ENCODE measurements around the gene EFNB2. TPM values are rescaled to one million over a fixed set of nuclear protein-coding genes. Genes with fewer than 3 reads are reported as not detected.

Gene EFNB2
- total RNA-seq, 1 donor from 2014 or later = 17.8 TPM

GRCh38 chr13:106473154-106473553 lies 62.3 kb downstream of the EFNB2 start:
- no peak for DNase-seq (ENCODE audit: low spot score)
- intact Hi-C loops (cut with DNase I) = no loop called here

DNA sequence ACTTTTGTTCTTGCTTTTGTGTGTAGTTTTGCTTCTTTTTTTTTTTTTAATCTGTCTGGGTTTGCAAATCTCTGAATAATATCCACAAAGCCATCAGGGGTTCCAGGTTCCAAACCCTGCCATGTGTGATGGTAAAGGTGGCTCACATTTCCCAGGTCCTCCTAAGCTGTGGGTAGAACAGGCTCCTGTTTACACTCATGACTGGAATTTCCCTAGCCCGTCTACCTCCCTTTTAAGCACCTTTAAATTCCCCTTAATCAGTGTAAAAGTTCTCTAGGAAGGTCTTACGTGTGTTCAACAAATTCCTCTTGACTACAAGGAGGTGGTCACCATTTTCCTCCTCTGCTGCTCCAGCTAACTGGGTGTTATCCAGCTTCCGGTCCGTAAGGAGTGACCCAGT lies 62.8 kb downstream of the EFNB2 start:
- no peak for DNase-seq (ENCODE audit: low spot score)
- intact Hi-C loops (cut with DNase I) = no loop called here

GRCh38 chr13:106471957-106472543 lies 63.4 kb downstream of the EFNB2 start:
- no peak for DNase-seq (ENCODE audit: low spot score)
- intact Hi-C loops (cut with DNase I) = no loop called here

DNA sequence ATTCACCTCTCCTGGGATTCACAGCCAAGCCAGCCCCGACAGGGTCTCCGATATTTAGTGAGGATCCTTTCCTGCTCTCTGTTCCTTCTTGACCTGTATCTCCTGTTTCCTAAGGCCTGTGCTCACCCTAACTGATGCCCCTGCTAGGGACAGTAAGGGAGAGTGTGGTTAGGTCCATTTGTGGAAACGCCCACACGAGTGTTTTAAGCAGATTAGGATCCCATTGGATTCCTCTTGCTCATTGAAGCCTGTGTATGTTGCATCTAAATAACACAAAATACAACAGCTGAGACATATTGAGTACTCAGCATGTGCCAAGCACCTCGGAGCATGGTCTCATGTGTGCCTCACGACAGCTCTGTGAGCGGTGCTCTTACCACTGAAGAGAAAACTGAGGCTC lies 64.9 kb downstream of the EFNB2 start:
- DNase-seq (ENCODE audit: low spot score) = no peak
- intact Hi-C loops (cut with DNase I) = no loop called here

DNA sequence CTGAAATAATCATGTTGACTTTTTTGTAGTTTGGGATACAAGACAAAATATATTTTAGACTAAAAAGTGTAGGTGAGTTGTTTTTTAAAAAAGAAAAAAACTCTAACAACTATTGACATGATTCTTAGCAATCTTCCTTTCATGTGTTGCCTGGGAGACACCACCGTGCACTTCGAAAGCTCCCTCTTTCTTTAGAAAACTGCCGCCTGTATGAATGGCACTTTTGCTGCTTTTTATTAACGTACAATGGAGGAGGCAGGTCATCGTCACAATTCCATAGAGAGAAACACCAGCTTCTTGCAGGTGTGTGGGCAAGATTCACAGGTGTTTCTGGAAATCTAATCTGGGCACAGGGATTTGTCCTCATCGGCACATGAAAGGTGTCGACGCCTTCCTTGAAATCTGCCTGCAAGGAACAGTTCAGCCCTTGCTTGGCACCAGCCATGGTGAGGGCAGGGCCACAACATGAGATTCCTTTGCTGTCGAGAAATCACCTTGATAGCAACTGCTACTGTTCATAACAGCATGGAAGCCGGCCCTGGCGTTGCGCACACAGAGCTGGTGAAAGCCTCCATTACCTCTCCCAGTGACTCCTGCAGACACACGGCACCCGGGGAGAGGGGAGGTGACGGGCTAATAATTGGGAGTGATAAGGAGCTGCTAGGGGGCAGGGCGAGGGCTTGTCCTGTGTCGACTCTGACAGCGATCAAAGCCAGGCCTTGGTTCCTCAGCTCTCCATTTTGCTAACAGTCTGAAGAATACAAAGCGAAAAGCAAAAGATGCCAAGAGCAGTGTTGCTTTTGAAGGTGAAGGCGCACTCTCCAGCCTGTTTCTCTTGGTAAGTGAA lies 66.5 kb downstream of the EFNB2 start:
- intact Hi-C loops (cut with DNase I) = no loop called here

GRCh38 chr13:106468207-106468606 lies 67.3 kb downstream of the EFNB2 start:
- DNase-seq (ENCODE audit: low spot score) = no peak
- intact Hi-C loops (cut with DNase I) = no loop called here

More for the DNA sequence above, 66.5 kb downstream of the EFNB2 start:
- DNase-seq (ENCODE audit: low spot score) = no peak

GRCh38 chr13:106467427-106468122 lies 67.9 kb downstream of the EFNB2 start:
- DNase-seq (ENCODE audit: low spot score) = no peak
- intact Hi-C loops (cut with DNase I) = no loop called here

DNA sequence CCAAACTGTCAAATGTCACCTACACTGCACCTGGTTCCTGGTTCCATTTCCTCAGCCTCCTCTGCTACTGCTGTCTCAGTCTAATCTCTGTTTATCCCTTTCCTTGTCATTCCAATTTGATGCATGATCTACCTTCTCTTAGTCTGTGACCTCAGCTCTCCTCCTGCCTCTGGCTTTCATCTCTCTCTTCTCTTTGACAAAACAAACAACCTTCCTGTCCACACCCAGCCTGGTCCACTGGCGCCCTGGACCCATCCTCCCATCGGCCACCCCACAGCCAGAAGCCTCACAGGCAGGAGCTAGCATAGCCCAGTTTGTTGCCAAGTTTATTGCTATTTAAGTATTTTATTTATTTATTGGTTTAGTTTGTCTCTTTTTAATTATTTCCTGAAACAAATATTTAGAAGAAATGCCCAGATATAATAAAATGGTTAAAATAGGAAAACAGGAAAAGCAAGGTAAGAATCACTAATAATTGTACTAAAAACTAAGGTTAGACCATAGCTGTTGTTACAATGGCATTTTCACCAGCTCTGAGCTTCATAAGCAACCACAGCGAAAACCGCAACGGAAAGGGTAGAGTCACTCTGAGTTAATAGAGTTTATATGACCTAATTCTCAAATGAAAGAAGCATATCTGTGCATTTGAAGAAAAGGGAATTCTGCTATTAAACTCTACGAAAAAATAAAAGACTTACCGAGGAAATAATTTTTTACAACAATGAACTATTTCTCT lies 68.6 kb downstream of the EFNB2 start:
- DNase-seq (ENCODE audit: low spot score) = no peak
- intact Hi-C loops (cut with DNase I) = no loop called here

DNA sequence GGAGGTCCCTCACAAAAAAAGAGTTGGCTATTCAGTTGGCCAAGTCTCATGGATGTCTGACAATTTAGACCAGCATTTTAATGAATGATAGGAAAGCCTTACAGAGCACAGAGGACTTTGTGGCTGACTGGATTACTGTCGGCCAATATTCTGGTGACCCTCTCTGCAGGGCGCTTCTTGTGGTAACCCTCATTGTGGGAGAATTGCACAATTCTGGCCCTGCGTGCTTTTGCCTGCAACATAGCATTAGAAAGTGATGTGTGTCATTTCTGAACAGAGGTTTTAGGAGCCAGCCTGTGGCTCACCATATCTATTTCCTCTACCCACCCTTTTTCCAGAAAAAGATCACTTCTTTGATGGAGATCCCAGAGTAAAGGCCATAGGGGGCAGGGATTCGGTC lies 71.4 kb downstream of the EFNB2 start:
- intact Hi-C loops (cut with DNase I) = no loop called here
- DNase-seq (ENCODE audit: low spot score) = no peak

- intact Hi-C loops (cut with DNase I) = no loop called here
- no peak for DNase-seq (ENCODE audit: low spot score)
Observed at GRCh38 chr13:106462710-106463109, 72.8 kb downstream of the EFNB2 start.

DNA sequence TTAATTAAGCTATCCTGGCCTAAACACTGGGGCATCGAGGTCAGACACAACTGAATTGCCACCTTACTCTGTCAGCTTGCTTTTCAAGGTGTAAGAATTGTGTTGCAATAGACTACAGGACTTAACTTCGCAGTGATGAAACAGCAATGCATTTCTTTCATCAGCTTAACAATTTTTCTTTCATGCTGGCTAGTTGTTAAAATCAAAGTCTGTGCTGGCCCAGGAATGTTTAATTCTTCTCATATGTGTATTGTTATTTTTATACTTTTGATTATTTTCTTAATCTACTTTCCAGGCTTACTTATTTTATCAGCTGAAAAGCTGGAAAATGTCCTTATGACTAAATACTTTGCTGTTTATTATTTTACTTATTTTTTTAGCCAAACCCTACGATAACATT lies 79.7 kb downstream of the EFNB2 start:
- intact Hi-C loops (cut with DNase I) = no loop called here
- DNase-seq (ENCODE audit: low spot score) = no peak

DNA sequence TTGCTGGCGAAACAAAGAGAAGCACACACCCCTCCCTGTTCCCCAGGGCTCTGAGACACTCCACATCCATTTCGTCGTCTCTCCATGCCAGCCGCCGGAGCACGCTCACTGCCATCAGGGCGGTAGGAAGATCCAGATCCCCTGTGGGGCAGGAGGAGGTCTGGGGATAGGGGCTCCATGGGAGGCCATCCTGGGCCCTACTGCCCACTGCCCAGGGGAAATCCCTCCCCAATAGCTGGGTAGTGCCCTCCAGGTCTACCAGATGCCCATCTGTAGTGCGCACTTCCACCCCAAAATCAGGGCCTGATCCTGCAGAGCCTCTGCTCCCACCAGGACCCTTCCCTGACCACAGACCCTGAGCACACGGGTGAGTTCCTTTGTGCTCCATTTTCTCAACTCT lies 80.3 kb downstream of the EFNB2 start:
- DNase-seq (ENCODE audit: low spot score) = no peak
- intact Hi-C loops (cut with DNase I) = no loop called here

DNA sequence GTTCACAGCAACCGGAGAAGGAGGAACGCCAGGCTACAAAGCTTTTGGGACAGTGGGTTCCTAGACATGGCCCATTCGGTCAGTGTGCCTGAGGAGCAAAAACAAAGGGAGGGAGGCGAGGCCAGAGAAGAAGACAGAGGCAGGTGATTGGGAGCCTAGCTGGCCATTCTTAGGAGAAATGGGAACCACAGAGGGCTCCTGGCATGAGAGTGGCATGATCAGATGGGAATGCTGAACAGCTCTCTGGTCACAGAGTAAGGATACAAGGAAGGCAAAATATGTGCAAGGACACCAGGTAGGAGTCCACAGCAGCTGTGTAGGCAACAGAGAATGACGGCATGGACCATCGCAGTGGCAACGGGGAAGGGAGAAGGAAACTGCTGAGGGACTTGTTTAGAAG lies 82.4 kb downstream of the EFNB2 start:
- intact Hi-C loops (cut with DNase I) = no loop called here
- DNase-seq (ENCODE audit: low spot score) = no peak

- intact Hi-C loops (cut with DNase I) = no loop called here
- no peak for DNase-seq (ENCODE audit: low spot score)
Observed at GRCh38 chr13:106450991-106451390, 84.5 kb downstream of the EFNB2 start.

DNA sequence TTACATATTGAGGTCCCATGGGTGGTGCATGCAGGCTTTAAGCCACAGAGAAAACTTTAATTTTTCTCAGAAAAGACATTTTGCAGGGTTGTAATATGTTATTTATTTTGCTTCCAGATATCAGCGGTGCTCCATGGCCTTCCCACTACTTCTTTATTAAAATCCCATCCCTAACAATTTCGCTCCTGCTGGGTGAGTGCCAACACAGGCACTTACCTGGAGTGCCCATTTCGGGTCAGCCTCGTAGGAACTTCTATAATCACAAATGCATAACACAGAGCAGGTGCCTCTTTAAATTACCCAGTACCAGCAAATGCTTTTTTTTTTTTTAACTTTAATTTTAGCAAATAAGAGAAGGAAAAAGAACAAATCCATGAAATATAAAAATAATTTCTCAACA lies 86.4 kb downstream of the EFNB2 start:
- DNase-seq (ENCODE audit: low spot score) = no peak
- intact Hi-C loops (cut with DNase I) = no loop called here

GRCh38 chr13:106445996-106446395 lies 89.5 kb downstream of the EFNB2 start:
- DNase-seq (ENCODE audit: low spot score) = no peak
- intact Hi-C loops (cut with DNase I) = no loop called here

GRCh38 chr13:106443607-106444322 lies 91.7 kb downstream of the EFNB2 start:
- intact Hi-C loops (cut with DNase I) = no loop called here
- no peak for DNase-seq (ENCODE audit: low spot score)

DNA sequence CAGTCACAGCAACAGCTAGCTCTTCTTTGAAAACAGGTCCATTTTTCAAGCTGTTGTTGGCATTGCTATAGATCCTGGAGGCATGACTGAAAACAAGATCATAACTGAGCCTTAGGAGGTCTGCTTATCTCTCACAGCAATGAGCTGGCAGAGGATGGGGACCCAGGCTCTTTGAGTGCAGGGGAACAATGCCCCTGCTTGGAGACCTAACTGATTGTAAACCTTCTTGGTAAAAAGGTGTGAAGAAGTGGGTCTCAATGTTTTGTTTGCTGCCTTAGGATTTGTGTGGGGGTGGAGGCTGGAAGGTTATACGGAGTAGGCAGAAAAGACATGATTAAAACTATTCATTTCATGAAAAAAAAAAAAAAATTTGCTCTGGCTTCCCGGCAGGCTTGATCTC lies 94.6 kb downstream of the EFNB2 start:
- no peak for DNase-seq (ENCODE audit: low spot score)
- intact Hi-C loops (cut with DNase I) = no loop called here
